ENCODE results near the gene NOL7. TPM values are rescaled to one million over a fixed set of nuclear protein-coding genes. Genes with fewer than 3 reads are reported as not detected.
A peak's percentile ranks its signal among the peaks of the same experiment; 100 is the strongest.

NOL7 gene
- total and polyA plus RNA-seq, 3 donors from 2014 or later = 74.4 to 92.9 (median 87.6) TPM

DNA sequence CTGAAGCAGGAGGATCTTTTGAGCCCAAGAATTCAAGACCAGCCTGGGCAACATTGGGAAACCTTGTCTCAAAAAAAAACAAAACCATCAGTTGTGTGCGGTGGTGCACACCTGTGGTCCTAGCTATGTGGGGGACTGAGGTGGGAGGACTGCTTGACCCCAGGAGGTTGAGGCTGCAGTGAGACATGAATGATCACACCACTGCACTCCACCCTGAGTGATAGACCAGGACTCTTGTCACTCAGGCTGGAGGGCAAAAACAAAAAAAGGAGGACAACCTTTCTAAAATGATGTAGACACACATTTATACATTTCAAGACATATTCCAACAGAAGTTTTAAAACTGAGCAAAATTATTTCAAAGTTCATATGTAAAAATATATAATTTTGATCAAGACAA, 45.1 kb downstream of the NOL7 start:
- Histone ChIP-seq H3K4me3 (no peak overlapping the region), H3K36me3 (ENCODE audit: low read depth, missing control alignments) (no peaks in the 10 kb centered on the region), H3K27me3 (no peaks in the 10 kb centered on the region), H3K9me3 (no peaks in the 10 kb centered on the region), H3K4me1 (peaks cover 14% of the 10 kb centered on the region), H3K27ac (no peak overlapping the region)
- WGBS, 2 donors = 83 to 91% methylated on average over 1 of the region's 1 CpG
- intact Hi-C loops (cut with DNase I; ENCODE audit: low total_unique reads) = no loop called here
- DNase-seq = no peak
- no peak for TF ChIP-seq POLR2A (IDR thresholded peaks at IDR 0.05)
- TF ChIP-seq, protein P1, sequence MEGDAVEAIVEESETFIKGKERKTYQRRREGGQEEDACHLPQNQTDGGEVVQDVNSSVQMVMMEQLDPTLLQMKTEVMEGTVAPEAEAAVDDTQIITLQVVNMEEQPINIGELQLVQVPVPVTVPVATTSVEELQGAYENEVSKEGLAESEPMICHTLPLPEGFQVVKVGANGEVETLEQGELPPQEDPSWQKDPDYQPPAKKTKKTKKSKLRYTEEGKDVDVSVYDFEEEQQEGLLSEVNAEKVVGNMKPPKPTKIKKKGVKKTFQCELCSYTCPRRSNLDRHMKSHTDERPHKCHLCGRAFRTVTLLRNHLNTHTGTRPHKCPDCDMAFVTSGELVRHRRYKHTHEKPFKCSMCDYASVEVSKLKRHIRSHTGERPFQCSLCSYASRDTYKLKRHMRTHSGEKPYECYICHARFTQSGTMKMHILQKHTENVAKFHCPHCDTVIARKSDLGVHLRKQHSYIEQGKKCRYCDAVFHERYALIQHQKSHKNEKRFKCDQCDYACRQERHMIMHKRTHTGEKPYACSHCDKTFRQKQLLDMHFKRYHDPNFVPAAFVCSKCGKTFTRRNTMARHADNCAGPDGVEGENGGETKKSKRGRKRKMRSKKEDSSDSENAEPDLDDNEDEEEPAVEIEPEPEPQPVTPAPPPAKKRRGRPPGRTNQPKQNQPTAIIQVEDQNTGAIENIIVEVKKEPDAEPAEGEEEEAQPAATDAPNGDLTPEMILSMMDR (IDR thresholded peaks at IDR 0.05) = no peak

DNA sequence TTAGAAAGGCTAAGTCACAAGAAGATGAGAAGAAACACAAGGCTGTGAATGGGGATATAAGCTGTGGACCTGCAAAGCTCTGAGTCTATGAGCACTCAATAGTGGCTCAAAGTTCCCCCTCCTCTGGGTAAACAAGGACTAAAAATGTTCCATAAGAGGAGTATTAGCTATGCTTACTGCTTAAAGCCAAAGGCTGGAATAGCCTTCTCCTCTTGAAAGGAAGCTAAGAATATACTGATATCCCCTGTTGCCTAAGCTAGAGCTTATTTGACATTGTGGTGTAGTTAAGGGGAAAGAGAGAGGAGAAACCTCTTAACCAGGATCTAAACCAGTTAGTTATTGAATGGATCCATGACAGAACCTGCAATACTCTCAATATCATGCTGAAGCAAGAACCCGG, 45.8 kb downstream of the NOL7 start:
- Histone ChIP-seq H3K36me3 (ENCODE audit: low read depth, missing control alignments) (no peaks in the 10 kb centered on the region), H3K27ac (no peak overlapping the region), H3K9me3 (no peaks in the 10 kb centered on the region), H3K27me3 (no peaks in the 10 kb centered on the region), H3K4me3 (no peak overlapping the region), H3K4me1 (peaks cover 14% of the 10 kb centered on the region)
- TF ChIP-seq, protein P1 (IDR thresholded peaks at IDR 0.05) = no peak
- TF ChIP-seq POLR2A (IDR thresholded peaks at IDR 0.05) = no peak
- DNase-seq = no peak
- WGBS, 2 donors = 94 to 100% methylated on average over 1 of the region's 1 CpG
- intact Hi-C loops (cut with DNase I; ENCODE audit: low total_unique reads) = no loop called here

DNA sequence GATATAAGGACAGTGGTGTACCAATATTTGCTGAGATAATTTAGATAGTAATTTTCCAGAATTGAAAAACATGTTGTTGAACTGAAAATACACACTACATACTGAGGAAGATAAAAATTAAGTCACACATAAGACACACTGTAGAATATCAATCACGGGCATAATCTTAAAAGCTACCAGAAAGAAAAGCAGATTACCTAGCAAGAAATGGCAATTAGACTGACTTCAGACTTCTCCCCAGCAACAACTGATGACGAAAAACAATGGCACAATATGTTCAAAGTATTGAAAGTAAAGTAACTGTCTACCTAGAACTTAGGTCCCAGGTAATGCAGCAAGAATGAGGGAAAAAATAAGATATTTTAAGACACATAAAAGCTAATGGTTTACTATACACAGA, 46.5 kb downstream of the NOL7 start:
- intact Hi-C loops (cut with DNase I; ENCODE audit: low total_unique reads) = no loop called here

DNA sequence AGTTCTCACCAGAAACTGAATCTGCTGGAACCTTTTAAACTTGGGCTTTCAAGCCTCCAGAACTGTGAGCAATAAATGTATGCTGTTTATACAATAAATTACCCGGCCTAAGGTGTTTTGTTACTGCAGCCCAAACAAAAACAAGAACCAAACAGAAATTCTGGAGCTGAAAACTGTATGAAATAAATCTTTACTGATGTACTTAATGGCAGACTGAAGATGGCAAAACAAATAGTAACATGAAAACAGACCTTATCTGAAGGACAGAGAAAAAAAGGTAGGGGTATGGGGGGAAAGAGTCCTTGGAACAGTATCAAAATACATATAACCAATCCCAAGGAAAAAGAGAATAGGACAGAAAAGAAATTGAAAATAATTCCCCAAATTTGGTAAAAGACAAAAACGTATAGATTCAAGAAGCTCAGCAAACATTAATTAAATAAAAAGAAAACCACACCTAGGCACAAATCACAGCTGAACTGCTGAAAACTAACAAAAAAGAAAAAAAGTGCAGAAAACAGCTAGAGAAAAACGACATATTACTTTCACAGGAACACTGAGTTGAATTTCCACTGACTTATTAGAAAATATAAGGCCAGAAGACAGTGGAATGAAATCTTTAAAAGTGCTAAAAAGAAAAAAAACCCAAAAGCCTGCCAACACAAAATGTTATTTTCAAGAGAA, 47.7 kb downstream of the NOL7 start:
- H3K4me1 ChIP-seq = peaks cover 14% of the 10 kb centered on the region

More for the DNA sequence above, 46.5 kb downstream of the NOL7 start:
- Histone ChIP-seq H3K27me3 (no peaks in the 10 kb centered on the region), H3K36me3 (ENCODE audit: low read depth, missing control alignments) (no peaks in the 10 kb centered on the region), H3K4me3 (no peak overlapping the region), H3K27ac (no peak overlapping the region), H3K4me1 (peaks cover 14% of the 10 kb centered on the region), H3K9me3 (no peaks in the 10 kb centered on the region)
- TF ChIP-seq POLR2A (IDR thresholded peaks at IDR 0.05) = no peak
- TF ChIP-seq, protein P1 (IDR thresholded peaks at IDR 0.05) = no peak
- 65 to 70% methylated on average over 2 of the region's 2 CpGs for WGBS, 2 donors
- DNase-seq = no peak

More for the DNA sequence above, 47.7 kb downstream of the NOL7 start:
- no peaks in the 10 kb centered on the region for H3K36me3 ChIP-seq (ENCODE audit: low read depth, missing control alignments)
- H3K9me3 ChIP-seq = no peaks in the 10 kb centered on the region
- intact Hi-C loops (cut with DNase I; ENCODE audit: low total_unique reads) = no loop called here
- WGBS, 2 donors = 67 to 72% methylated on average over 3 of the region's 3 CpGs
- no peak overlapping the region for H3K4me3 ChIP-seq
- no peaks in the 10 kb centered on the region for H3K27me3 ChIP-seq
- peak overlapping the region in 1 of 2 donors; percentile 21 for H3K27ac ChIP-seq
- TF ChIP-seq, protein P1 (IDR thresholded peaks at IDR 0.05) = no peak
- no peak for TF ChIP-seq POLR2A (IDR thresholded peaks at IDR 0.05)
- no peak for DNase-seq
